ENCODE measurements around the gene CST4.

DNA sequence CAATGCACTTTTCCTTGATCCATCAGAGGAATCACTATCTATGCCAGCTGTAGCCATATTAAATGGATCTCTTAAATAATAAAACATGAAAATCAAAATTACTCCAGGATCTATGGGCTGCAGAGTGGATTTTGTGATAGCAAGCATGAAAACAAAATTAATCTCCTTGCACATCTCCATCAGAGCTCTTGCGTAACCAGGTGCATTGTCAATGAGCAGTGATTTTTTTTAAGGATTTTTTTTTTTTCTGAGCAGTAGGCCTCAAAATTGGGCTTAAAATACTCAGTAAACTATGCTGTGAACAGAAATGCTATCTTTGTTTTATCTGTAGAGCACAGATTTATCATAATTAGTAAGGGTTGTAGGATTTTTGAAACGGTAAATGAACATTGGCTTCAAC lies 39.6 kb downstream of the CST4 start:
- TF ChIP-seq CTCF (IDR thresholded peaks at IDR 0.05) (no peak), EZH2phosphoT487 (IDR thresholded peaks at IDR 0.05) (no peak), EZH2 (IDR thresholded peaks at IDR 0.05) (no peak)

All from neural progenitor cell (in vitro differentiated cells).